NAMALWA (cell line): Measurements from ENCODE around the gene NTN5.
A peak's percentile ranks its signal among the peaks of the same experiment; 100 is the strongest.
"Not testable (repeated sequence)": the region's sequence is repeated elsewhere in the genome, so short reads cannot be mapped to it uniquely, and the experiment has no call there.

Source experiments
- DNase-seq: peaks from one replicate; pipeline ENCODE4 v3.0.0-alpha.2; 2015; ENCODE audit warnings: low spot score

Gene NTN5

DNA sequence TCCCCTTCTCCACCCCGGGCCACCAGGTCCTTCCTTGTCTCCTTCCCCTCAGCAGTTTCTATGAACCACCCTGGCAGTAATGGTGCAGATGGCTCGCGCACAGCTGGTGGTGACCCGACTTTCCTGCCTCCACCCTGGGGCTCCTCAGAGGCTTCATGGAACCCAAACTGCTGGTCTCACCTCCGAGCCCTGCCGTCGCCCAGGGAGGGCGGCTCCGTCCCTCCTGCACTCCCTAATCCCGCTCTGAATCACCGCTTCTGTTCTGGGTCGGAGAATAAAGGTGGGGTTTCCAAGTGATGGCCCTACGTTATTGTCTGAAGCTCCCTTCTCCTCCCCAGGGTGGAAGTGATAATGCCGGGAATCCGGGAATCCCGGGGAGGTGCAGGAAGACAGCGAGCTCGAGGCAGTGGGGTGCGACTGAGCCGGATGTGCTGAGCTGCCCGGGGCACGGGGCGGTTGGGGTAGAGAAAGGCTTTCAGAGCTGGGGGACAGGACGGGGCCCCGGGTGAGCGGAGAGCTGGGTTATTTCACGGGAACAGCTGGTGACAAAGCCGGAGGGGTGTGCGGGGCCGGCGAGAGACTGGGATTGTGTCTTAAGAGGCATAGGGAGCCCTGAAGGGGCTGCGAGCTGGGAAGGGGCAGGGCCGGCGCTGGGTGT, 23.7 kb upstream of the NTN5 start:
- DNase-seq: no peak

DNA sequence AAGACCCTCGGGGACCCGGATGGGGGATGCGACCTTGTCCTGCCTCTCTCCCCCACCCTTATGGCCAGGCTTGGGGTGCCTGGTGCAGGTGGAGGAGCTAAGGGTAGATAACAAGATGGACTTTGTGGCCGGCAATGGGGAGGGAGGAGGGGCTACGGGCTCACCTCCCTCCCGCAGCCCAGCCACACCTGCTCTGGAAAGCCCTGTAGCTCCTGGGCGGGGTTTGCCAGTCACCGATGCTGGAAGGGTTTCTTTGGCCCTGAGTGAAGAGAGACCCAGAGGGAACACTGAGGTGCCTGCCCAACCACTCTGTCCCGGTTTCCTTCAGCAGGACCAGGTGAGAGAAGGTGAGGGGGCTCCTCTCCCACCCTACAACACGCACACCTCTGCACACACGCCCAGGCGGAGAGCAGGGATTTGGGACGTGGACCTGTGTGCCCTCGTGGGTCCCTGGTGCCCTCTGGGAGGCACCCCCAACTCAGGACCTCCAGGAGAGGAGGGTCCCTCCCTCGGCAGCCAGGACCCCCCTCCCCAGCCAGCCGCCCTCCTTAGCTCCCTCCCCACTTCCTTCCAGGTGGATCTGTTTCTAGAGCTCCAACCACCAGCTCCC, 23.0 kb upstream of the NTN5 start, which contains the start of gene FUT2:
FUT2 (plus strand) TSS at position 229 of the 610 bp plus-strand sequence. CDS start 6,986 bp downstream, outside the sequence.
- no peak for DNase-seq

DNA sequence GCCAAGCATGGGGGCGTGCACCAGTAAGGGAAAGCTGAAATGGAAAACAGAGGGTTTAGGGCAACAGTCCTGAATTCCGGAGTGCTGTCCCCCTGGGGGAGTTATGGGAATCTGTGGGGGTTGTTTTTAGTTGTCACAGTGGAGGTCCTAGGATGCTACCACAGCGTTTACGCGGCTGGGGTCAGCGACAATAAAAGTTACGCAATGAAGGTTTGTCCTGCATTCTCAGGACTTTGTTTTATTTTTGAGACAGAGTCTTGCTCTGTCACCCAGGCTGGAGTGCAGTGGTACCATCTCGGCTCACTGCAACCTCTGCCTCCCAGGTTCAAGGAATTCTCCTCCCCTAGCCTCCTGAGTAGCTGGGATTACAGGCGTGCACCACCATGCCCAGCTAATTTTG, 20.8 kb upstream of the NTN5 start:
- not testable (repeated sequence) for DNase-seq

DNA sequence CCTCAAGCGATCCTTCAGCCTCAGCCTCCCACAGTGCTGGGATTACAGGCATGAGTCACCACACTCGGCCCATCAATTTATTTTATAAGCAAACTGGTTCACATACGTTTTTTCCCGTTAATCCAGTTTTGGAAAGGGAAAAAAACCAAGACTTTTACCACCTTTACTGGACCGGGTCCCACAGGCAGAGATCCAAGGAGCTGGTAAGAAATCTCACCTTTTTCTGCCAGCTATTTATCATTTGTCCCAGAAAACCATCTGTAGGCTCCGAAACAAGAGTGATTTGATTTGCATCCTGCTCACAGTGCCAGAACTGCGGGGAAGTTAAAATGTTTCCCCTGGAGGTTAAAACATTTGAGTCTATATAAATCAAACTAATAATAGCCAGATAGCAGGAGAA, 16.6 kb upstream of the NTN5 start:
- DNase-seq: no peak

DNA sequence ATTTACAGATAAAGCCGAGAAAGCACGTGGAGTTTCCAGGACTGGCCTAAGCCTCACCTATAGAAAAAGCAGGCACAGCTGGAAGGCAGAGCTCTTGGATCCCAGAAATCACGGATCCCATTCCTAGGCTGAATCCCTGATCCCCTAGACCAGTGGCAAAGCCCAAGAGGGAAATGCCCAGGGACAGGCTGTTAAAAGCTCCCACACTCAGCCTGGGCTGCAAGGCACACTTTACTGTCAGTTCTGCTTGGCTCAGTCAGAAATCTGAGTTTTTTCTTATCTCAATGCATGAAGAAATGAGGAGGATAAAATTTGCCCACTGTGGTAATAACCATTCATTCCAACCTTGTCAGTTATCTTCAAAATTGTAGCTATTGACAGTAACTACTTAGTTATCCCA, 15.0 kb upstream of the NTN5 start:
- DNase-seq: no peak

DNA sequence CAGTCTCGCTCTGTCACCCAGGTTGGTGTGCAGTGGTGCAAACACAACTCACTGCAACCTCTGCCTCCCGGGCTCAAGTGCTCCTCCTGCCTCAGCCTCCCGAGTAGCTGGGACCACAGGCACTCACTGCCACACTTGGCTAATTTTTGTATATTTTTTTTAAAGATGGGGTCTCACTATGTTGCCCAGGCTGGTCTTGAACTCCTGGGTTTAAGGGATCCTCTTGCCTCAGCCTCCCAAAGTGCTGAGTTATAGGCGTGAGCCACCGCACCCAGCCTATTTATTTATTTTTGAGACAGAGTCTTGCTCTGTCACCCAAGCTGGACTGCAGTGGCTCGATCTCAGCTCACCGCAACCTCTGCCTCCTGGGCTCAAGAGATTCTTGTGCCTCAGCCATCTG, 13.8 kb upstream of the NTN5 start:
- DNase-seq: not testable (repeated sequence)

DNA sequence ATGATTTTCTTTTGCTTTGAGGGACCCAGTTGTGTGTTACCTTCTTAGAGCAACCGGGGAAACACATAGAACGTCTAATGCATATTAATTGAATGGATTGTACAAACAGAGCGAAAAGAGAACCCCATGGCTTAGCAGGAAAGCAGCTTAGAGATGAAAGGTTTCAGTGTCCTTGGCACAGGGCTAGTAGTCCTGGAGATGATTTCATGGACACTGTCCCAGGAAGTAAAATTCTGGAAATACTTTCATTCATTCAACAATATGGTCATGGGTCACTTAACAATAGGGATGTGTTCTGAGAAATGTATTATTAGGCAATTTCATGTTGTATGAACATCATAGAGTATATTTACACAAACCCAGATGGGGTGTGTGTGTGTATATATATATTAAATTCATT, 13.3 kb upstream of the NTN5 start:
- no peak for DNase-seq

DNA sequence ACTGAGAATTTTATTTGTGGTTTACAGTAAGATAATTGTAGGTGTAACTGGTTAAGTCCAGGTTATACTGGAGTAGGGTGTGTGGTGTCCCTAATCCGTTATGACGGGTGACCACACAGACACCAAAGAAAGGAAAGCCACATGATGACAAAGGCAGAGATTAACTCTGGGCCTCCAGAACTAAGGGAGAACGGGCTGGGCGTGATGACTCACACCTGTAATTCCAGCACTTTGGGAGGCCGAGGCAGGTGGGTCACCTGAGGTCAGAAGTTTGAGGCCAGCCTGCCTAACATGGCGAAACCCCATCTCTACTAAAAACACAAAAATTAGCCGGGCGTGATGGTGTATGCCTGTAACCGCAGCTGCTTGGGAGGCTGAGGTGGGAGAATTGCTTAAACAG, 12.8 kb upstream of the NTN5 start:
- no peak for DNase-seq

DNA sequence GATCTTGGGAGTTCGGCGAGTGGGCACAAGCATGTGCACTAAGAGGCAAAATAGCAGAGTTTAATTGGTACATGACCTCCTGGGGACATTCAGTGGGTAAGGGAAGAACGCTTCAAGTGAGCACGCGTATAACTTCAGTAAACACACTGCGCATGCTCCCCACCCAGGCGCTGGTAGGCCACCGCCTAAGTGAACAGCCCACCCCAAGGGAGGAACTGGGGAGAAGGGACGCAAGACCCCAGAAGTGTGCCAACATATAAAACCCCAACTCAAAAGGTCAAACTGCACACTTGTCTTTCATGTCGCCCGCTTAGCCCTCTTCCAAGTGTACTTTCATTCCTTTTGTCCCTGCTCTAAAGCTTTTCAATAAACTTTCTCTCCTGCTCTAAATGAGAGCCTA, 10.5 kb upstream of the NTN5 start:
- no peak for DNase-seq

DNA sequence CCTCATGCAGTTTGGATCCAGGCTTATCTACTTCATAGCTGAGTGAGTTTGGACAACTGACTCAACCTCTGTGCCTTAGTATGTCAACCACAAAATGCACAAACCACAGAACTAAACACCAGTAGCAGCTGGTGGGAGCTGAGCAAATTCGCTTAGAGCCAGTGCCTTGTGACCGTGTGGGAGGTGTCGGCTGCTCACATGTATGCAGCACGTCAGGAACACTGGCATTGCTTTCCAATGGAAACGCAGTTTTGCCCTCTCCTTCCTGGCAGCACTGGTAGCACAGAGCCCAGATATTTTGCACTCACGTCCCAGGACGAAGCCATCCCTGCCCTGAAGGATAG, 8.3 kb upstream of the NTN5 start:
- peak; percentile 60 for DNase-seq

DNA sequence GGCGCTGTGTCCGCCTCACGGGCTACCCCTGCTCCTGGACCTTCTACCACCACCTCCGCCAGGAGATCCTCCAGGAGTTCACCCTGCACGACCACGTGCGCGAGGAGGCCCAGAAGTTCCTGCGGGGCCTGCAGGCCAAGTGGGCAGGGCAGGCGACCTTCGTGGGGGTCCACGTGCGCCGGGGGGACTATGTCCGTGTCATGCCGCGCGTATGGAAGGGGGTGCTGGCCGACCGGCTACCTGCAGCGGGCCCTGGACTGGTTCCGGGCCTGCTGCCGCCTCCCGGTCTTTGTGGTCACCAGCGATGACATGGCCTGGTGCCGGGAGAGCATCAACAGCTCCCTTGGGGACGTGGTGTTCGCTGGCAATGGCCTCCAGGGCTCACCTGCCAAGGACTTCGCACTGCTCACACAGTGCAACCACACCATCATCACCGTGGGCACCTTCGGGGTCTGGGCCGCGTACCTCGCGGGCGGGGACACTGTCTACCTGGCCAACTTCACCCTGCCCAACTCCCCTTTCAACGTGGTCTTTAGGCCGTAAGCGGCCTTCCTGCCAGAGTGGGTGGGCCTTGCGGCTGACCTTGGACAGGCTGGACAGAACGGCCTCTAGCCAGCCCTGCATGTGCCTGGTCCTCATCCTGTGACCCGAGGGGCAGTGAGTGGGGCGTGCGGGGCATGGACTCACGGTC, 7.8 kb upstream of the NTN5 start:
- no peak for DNase-seq

DNA sequence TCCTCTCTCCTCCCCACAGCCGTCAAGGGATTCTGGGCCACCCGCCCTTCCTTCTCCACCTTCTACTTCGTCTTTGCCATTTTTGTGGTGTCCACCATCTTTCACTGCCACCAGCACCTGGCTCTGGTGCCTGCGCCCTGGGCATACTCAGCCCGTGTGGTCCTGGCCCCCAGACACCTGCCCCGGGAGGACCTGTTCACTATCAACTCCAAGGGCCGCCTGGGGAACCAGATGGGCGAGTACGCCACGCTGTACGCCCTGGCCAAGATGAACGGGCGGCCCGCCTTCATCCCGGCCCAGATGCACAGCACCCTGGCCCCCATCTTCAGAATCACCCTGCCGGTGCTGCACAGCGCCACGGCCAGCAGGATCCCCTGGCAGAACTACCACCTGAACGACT, 7.2 kb upstream of the NTN5 start:
- DNase-seq: not testable (repeated sequence)

DNA sequence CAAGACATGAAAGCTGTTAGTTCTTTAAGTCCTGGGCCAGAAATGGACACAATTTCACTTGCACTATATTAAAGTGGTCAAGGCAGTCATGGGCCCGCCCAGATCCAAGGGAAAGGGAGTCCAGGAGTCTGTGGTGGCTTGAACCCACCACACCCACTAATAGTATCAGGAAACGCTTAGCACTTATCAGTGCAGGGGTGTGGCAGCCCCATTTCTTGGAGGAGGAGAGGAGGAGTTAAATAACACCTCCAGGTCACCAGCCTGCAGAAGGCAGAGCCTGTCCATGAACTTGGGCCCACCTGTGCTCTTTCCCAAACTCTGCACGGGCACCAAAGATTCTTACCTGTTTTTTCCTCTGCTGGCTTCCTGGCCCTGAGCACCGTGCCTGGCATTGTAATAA, 5.4 kb upstream of the NTN5 start:
- no peak for DNase-seq

DNA sequence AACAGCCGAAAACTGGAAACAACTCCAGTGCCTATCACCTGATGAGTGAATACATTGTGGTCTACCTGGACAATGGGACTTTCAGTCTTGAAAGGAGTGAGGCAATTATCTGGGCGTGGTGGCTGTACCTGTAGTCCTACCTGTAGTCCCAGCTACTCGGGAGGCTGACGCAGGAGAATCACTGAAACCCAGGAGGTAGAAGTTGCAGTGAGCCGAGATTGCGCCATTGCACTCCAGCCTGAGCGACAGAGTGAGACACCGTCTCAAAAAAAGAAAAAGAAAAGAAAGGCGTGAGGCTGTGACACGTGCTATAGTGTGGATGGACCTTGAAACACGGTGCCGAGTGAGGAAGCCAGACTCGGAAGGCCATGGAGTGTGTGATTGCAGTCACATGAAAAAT, 4.1 kb upstream of the NTN5 start:
- DNase-seq: no peak

DNA sequence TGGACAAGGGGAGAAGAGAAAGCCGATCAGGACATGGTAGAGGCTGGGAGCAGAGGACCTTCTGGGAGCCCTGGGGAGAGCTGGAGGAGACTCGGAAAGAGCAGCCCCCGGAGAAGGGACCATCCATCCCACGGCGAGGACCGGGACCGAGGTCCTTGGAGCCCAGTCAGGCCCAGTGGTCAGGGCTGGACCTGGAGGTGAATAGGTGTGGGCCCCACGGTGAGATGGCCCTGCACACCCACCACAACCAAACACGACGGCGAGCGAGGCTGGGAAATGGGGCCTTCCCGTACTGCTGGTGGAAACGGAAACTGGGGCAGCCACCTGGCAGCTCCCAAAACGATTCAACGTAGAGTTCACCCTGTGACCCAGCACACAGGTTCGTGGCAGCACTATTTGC, 3.7 kb upstream of the NTN5 start:
- no peak for DNase-seq

DNA sequence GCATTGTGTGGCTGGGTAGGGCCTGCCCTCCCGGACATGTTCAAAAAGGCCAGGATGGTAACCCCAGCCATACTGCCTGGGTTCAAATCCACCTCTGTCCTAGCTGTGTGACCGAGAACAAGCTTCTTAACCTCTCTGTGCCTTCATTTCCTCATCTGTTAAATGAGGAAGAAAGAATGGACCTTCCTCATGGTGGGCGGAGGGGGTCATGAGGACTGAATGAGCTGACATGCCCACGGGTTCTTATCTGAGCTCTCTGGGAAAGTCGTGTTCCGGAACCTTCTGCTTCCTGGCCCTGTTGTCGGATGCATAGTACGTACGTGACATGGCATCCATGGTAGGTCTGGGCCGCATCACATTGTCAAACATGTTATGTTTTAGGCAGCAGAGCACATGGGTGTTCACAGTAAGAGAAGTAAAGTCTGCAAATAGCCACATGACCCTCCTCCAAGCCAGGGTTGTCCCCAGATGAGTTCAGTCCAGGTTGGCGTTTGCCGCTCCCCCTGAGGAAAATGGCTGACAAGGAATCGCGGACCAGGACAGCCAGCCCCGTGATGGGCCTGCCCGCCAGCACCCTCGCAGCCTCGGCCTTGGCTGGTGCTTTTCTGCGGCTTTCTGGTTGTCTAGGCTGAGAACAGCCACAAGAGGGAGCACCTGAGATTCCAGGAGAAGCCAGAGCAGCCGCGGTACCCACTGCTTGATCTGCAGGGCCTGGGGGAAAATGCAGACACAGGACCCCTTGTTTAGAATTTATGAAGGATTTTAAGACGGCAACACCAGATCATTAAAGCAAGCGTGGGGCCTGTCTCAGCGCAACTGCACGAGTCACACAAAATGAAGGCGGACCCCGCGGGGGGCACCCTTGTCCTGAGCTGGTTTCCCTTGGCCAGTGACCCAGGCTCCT, 2.4 kb upstream of the NTN5 start:
- peak; percentile 90 for DNase-seq

DNA sequence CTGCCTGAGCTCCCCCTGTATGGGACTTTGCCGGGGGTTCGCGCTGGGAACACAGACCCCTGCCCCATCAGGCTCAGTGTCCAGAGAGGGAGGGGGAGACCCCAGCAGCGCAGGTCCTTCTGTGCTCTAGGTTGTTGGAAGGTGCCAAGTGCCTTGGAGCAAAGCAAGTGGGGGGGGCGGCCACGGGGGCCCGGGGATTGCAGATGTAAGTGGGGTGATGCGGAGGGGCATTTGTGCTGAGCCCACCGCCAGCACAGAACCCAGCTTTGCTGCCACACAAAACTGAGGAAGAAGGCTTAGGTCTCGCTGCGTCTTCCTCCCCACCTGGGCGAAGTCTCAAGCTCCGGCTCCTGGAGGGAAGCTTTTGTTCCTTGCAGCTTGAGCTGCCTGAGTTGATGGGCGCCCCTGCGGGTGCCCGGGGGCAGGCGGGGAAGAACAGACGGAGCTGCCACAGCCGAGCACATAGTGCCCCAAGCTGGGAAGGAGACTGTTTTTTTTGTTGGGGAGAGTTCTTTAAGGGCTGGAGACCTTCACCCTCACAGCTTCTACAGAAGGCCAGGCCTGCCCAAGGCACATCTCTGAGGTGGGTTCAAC, 1.5 kb upstream of the NTN5 start:
- no peak for DNase-seq

DNA sequence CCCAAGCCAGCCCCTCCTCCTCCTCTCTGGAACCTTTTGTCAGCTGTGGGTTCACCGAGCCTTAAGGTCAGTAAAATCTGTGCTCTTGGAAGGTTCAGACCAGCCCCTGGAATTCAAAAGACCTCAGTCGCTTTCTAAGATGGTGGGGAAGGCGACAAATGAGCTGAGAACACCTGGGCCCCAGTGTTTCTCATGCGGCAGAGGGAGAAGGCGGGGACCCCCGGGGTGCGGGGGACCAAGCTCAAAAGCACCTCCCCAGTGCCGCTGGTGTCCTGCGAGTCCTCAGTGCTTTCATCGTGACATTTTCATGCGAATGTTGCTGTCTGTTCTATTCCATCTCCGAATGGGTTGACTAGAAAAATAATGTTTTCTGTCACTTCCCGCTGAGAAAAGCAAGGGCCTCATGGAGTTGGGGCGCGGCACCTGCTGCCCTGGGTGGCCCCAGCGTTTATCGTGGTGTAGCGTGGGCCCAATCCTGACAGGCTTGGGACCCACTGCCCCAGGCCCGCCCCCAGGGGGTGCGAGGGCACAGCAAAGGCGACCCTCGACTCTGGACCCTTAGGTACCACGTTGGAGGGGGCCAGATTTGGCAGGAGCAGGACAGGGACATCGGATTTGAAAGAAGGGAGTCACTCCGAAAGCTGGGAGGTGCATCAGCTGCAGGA, 751 bp upstream of the NTN5 start:
- no peak for DNase-seq

DNA sequence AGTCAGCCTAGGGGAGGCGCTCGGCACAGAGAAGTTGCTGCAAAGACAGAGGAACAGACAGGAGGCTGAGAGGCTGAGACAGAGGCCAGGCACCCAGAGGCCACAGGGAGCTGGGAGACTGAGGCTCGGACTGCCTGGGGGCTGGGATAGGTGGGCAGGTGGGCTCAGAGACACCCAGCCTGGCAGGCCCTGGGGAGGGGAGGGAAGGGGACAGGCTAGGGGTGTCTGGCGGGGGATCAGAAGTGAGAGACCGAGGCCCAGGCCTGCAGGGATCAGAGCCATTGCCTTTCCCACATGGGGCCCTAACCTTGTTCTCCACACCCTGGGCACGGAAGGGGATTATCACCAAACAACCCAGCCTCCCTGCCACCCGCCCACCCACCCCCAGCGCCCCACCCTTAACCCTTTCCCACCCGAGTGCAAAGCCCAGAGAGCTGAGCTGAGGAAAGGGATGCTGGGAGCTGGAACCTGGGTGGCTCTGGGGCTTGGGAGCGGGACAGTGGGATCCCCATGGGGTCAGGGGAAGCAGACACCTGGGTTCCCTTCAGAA, 1.3 kb downstream of the NTN5 start:
- DNase-seq: no peak

DNA sequence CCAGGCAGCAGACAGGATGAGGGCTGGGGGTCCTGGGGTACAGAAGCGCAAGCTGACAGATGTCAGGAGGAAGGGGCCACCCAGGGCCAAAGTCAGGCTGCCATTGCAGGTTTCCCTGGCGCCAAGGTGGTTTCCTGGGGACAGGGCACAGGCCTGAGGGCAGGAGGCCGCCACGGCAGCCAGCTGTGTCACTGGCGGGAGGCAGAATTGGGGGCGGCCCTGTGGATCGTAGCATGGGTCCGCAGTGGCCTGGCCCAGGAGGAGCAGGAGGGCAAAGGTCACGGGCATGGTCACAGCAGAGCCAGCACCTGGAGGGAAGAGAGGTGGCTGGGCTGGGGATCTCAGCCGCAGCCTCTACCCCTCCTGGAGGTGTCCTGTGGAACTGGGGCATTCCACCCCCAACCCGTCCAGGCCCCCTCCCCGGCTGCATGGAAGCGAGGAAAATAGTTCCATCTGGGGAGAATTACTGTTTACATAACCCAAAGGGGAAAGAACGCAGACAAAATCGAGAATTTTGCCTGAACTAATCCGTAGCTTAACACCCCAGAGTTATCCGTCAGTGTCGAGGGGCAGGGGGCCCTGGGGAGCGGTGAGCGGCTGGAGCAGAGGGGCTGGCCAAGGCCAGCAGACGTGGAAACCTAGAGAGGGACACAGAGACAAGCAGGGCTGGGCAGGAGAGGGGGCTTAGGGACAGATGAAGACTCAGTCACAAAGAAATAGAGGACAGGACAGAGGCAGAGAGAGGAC, 1.9 kb downstream of the NTN5 start:
- DNase-seq: no peak
